ENCODE results near the gene GAK.
"Not testable (repeated sequence)": the region's sequence is repeated elsewhere in the genome, so short reads cannot be mapped to it uniquely, and the experiment has no call there.

Gene GAK

DNA sequence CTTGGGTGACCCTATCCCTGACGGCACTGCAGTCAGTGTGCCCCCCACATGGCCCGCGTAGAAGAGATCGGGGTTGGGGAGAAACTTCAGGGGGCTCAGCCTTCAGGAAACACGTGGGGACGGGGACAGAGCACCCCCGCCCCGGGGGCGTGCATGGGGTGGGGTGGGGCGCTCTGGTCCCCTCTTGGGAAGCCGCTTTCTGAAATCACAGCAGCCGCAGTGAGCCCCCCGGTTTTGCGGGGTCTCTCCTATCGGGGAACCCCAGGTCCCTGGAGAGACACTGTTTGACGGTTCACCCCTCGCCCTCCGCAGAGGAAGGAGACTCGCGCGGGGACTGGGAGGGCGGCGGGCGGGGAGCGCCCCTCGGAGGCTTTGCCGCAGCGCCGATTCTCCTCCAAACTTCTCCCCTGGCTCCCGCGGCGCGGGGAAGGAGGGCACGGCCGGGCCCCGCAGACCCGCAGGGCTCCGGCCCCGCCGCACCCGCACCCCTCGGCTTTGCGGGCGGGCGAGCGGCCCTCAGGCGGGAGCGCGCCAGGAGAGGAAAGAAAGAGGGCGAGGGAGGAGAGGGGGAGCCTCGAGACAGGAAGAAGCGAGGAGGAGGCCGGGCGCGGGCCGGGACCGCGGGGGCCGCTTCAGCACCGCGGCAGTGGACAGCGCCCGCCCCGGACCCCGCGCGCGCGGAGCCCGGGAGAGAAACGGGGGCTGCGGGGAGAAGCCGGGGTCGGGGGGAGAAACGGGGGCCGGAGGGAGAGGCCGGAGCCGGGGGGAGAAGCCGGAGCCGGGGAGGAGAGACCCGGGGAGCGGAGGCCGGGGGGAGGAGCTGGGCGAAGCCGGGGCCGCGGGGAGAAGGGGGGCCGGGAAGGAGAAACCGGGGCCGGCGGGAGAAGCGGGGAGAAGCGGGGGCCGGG, 106.8 kb downstream of the GAK start:
- DNase-seq, result no peak

DNA sequence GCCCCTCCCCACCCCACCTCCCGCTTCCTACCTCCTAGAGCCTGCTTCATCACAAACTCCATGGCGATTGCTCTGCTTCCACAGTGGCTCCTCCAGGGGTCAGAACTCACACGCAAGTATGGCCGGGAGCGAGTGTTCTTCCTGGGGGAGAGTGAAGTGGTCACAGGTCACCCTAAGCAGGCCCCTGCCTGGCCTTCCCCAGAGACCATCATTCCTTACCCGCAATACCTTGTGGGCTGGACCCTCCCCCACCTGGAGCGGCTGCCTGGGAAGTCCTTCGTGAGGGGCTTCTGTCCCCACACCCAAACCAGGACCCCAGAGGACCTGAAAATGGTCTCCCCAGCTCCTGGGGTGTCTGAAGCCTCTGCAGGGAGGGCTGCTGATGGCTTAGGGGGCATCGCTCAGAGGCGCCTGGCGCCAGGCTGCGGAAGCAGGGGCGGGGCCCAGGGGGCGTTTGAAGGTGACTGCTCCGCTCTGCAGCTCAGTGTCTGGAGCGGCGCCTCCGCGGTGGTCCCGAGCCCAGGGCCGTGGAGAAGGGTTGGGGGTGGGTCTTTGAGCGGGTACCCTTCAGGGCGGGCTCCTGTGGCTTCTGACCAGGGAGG, 107.6 kb downstream of the GAK start:
- DNase-seq, result no peak

DNA sequence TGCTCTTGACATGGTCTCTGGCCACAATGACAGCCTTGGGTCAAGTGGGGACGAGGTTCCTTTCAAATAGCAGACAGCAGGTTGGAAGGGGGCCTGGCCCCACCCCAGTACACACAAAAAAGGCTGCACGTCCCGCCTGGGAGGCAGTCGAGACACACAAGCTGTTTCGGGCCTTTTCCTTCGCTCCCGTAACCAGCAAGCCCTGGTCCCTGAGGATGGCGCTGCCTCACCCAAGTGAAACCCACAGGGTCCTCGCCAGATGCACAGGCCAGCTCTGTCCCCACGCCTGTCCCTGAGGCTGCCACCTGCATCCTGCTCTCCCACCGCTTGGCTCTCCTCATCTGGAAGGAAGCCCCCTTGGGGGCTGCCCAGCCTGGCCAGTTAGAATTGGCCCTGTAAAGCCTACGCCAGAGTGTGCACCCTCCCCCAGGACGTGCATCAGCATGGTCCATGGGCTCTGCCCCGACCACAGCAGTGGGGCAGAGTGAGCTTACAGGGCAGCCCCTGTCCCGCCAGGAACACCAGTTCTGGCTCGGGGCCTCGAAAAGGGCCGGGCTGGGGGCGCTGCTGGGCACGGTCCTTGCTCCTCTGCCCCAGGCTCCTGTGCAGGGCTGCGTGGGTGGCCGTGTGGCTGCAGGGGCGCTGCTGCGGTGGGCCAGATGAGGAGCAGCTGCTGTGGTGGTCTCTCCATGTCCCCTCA, 108.2 kb downstream of the GAK start:
- no peak for DNase-seq

DNA sequence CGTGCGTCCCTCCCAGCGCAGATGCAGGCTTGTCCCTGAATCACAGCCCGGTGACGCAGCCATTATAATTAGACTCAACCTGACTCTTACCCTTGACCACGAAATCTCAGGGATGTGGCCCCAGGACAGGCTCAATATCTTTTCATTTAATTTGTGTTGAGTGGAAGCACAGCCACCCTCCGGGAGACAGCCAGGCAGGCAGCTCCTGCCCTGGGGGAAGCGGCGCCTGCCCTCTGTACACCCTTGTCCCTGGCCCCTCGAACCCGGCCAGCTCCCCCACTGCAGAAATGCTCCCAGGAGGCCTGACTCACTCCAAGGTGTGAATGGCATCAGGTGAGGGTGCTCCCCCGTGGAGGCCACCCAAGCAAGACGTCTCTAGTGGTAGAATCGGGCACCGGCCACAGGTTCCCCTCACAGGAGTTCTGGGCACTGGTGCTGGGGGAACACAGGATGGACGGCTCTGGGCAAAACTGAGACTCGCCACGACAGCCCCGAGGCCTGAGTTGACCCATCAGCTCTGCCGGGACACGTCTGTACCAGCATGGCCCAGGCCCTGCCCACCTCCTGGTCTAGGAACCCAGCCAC, 108.8 kb downstream of the GAK start:
- no peak for DNase-seq

DNA sequence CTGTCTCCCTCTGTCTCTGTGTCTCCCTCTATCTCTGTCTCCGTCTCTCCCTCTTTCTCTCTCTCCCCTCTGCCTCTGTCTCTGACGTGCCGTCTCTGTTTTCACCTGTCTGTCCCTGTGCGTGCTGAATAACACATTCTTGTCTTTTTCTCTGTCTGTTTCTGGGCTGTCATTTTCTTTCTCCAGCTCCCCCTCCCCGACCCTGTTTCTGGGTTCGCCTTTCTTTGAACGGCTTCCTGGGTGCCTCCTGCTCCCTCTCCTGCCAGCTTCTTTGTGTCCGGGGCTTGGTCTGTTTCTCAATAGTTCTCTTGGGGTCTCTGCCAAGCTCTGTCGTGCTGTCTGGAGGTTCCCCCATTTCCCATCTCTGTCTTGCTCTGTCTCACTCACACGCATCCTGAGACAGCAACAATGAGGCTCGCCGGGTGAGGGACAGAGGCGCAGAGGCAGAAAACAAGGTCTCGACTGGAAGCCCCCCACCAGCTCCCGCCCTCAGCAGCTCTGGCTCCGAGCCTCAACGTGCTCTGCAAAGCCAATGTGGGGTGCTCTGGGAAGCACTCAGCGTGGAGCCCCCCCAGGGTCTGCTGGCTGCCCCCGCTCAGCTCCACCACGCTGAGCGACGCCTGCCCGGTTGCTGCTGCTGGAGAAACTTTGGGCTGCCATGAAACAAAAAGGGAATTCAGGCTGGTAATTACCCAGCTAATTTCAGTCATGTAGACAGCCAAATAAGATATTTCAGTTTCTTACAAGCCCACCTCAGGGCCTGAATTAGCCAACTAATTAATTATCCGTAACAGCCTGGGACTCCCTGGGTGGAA, 109.5 kb downstream of the GAK start:
- no peak for DNase-seq

DNA sequence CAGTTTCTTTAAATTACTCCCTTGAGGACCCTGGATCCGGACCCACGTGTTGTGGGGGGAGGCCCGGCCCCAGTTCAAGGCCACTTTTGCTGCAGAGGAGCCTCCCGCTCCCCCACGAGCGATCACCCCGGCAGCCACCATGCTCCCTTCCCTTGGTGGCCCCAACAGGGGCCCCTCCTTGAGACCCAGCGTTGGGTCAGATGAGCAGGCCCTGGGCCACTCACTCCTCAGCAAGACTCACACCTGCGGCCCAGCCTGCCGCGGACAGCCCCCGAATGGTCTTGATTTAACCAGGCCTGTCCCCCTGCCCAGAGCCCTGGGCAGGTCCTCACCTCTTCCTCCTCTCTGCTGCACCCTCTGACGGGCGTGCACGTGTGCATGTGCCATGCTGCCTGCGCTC, 110.5 kb downstream of the GAK start:
- no peak for DNase-seq

DNA sequence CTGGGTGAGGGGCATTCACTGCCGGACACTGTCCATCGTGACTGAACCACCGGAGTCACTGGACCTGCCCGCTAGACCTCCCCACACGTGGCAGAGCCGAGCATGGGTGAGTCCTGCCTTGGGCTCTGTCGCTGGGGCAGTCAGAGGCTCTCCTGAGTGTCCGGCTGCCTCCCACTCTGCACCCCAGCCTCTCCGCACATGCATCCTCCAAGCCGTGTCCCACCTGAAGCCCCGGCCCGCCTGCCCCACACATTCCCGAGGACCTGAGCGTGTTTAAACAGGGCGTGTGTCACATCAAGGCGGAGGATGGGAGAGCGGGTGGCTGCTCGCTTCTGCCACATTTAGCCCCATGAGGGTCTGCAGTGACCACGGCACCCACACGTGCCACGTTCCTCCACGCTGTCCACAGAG, 110.9 kb downstream of the GAK start:
- DNase-seq, result no peak

DNA sequence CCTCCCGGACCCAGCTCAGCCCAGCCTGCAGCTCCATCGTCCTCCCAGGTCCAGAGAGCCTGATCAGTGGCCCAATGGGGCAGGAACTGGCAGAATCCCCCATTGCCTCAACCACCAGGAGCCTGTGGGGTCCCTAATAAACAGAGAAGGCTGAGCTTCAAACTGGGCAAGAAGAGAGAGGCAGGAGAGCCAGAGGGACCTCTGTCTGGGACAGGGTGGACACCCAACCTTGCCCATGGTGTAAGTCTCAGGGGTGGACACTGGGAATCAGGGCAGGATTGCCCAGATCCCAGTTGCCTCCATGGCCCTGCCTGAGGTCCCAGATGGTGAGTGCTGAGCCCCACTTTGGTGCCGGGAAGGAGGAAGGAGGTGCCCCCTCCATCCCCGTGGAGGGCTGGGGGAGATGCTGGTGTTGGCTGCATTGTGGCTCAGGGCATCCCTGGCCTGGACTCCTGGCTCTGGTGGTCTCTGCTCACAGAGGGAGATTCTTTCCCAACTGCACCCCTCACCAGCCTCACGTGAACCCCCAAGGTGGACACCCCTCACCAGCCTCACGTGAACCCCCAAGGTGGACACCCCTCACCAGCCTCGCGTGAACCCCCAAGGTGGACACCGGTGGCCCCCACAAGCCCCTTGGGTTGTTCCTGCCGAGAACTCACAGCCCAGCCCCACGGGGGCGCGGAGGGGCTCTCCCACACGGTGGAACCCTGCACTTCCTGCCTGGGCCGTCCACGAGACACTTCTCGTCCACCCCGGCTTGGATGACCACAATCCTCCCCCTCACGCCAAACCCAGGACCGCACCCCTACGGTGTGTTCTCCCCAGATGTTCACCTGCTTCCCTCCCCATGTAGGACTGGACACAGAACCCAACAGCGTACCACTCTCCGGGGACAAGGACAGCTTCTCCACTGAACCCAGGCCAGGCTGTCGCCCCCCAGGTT, 111.6 kb downstream of the GAK start:
- DNase-seq, result no peak

DNA sequence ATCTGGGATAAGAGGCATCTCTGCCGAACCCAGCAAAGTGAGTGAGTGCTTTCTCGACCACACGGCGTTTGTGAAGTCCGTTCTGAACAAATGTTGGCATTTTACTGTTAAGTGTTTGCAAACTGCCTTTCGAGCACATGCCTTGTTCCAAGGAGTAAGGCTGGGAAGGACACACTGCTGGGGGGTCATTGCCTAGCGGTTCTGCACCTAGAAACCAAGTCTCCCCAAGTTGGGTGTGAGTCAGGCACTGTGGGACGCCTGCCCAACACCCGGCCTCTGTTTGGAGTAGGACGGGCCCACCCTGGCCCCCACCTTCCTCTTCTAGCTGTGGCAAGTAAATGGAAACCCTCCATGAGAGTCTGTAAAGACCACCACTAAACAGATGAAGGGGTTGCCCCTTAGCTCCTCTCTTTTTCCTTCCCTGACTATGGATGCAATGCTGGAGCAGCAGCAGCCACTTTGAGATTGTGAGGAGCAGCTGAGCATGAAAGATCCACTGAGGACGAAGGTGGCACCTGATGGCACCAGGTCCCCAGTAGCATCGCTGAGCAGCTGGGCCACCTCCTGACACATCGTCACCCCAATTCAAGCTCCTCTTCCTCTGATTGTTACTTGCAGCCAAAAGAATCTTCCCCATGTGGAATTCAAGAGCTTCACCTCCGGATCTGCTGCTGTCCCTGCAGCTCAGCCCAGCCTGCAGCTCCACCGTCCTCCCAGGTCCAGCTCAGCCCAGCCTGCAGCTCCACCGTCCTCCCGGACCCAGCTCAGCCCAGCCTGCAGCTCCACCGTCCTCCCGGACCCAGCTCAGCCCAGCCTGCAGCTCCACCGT, 112.5 kb downstream of the GAK start:
- DNase-seq, result no peak

DNA sequence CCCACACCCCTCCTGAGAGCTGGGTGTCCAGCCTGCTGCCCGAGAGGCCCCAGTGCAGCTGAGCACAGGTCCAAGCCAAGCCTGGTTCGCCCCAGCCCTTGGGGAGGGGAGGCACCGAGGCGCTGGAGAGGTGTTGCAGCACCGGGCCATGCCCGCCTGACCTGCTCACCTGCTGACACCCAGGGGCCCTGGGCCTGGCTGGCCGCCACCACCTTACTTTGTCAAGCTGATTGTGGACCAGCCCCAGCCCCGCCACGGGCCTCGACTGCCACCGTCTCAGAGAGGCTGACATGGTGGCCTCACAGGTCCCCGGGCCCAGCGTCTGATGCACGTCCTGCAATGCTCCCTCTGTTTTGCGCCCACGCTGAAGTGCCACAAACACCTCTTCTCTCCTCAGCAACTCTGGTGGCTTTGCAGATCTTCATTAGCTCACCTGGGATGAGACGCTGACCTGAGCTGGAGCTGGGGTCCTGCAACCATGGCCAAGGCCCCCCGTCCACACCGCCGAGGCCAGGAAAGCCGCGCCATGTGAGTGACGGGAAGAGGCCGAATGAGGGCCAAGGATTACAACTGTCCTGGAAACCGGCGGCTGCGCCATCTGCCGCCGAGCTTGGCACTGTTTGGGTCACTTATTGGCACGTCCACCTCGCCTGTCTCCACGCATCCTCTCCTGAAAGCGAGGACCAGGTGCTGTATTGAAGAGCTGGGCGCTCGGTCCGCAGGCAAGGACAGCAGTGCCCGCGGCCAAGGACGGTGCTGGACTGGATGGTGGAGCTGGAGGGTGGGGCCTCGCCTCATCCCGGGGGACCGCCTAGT, 113.8 kb downstream of the GAK start:
- DNase-seq, result no peak

DNA sequence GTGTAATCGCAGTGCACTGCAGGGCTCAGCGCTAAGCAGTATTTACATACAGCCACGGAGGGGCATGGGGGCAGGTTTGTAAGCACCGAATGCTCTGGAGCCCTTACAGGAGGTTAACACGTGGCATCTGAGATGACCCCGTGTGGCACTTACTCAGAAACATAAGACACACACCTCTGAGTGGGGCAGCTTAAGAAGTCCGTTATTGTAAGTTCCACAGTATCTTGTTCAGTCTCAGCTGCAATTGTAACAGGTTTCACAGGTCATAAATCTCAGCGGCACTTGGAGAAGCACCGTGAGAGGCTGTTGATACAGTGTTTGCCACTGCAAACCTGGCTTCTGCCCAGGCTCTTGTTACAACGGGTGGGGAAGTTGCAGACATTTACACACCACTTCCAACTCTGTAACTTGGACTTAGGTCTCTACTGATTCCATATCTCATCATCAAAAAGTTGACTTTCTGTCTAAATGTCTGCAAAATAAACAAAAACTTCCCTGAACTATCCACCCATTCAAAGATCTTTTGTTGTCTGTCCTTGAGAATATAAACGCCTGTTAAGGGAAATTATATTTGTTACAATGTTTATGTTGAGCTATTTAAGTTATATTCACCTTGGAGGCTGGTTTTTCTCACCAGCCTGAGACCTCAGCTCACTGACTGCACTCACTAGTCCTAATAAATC, 116.5 kb downstream of the GAK start:
- DNase-seq, result no peak

DNA sequence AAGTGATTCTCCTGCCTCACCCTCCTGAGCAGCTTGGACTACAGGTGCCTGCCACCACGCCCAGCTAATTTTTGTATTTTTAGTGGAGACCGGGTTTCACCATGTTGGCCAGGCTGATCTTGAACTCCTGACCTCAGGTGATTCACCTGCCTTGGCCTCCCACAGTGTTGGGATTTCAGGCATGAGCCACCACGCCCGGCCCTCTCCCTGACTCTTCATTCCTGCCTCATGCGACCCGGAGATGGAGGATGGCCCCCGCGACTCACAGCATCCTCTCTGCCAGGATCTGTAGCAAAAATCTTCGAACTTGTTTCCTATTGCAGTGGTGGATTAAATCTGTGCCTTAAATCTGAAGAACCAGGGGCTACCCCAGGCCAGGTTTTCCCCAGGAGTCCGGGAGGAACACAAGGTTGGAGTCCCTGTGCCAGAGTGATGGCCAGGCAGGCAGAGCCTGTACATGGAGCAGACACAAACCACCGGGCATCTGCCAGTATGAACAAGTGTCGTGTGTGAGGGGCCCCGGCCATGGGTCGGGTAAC, 117.7 kb downstream of the GAK start:
- DNase-seq, result no peak

DNA sequence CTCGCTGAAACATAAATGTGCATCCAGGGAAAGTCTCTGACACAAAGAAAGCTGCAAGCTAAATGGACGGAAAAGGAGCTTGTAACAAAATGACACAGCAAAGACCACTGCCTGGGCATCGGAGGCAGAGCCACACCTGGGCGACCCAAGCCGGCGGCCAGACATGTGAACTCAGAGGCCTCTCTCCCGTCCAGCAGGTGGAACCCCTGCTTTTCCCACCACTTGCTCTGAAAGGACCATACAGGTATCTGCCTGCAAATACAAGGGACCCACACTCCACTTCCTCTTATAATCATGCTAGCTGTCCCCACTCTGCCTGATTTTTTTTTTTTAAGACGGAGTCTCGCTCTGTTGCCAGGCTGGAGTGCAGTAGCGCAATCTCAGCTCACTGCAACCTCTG, 118.2 kb downstream of the GAK start:
- DNase-seq, result no peak

DNA sequence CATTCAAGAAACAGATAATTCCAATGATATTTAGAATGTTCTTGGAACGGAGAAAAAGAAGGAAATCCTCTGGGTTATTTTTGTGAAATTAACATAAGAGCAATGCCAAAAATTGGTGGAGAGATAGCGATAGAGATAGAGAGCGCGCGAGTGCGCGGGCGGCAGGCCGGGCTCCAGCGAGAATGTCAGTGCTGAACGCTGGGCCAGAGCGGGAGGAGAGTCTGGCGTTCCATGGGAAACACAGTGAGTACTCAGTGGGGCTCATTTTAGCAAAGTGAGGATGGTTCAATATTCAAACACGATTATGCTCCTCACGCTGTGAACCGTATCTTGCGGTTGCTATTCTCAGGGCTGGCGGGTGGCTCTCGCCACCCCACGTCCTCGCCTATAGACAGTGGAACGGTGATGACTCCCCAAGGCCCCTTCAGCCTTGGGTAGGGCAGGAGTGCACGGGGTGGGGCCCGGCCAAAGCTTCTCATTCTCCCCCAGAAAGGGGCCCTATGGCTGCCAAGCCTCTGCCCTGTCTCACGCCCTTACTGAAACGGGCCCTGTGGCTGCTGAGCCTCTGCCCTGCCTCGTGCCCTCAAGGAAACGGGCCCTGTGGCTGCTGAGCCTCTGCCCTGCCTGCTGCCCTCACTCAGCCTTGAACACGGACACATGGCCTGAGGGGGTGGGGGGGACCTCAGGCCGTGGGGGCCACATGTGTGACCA, 123.1 kb downstream of the GAK start:
- DNase-seq, result no peak

DNA sequence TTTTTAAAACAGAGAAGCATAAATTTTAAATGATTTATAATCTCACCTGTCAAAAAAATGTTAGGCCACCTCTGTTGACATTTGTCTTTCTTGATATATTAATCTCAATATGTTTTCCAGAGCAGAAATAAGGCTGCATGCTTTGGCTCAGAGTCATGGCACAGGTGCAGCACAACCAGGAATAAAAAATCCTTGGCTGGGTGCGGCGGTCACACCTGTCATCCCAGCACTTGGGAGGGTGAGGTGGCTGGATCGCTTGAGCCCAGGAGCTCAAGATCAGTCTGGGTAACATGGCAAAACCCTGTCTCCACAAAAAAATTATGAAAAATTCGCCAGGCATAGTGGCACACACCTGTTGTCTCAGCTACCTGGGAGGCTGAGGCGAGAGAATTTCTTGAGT, 124.3 kb downstream of the GAK start:
- no peak for DNase-seq

DNA sequence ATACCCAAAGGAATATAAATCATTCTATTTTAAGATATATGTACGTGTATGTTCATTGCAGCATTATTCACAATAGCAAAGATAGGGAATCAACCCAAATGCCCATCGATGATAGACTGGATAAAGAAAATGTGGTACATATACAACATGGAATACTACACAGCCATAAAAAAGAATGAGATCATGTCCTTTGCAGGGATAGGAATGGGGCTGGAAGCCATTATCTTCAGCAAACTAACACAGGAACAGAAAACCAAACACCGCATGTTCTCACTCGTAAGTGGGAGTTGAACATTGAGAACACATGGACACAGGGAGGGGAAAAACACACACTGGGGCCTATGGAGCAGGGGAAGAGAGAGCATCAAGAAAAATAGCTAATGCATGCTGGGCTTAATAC, 125.1 kb downstream of the GAK start:
- DNase-seq, result not testable (repeated sequence)

DNA sequence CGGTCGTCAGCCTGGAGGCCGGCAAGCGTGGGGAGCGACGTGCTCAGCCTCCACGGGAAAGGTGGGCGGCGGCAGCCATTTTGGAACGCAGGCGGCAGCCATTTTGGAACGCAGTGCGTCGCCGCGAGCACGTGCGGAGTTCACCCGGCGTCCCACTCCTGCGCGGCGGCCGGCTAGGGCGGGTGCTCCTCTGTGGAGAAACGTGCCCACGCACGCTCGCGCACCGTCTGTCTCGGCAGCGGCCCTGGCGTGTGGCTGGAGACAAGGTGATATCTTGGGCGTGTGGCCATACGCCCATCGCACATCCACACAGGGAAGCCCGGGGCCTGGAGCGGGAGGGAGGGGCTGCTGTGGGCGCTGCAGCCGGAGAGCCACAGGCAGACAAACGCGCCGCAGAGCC, 127.3 kb downstream of the GAK start:
- no peak for DNase-seq

DNA sequence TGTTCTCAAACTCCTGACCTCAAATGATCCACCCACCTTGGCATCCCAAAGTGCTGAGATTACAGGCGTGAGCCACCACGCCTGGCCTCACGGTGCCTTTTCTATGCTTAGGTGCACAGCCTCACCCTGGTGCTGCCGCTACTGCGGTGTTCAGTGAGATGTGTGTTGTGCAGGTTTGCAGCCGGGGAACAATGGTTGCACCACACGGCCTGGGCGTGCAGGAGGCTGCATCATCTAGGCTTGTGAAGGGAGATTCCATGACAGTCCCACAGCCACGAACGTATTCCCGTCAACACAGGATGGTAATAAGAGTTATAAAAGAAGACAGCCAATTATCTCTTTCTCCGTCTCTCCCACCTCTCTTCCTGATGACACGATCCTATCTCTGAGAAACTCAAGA, 128.2 kb downstream of the GAK start:
- no peak for DNase-seq
